ENCODE measurements around the gene BRI3BP.

- no peak for TF ChIP-seq CTCF (IDR thresholded peaks at IDR 0.05)
- TF ChIP-seq POLR2A (IDR thresholded peaks at IDR 0.05): no peak
These were observed 62.9 kb downstream of the BRI3BP start for GRCh38 chr12:125056306-125056705.
